CD4-positive, alpha-beta T cell treated with Interleukin-2 at 100 ng/mL for 4 hours (primary cell): Measurements from ENCODE around the gene RALBP1.

Experiments used
- DNase-seq: peaks from one replicate; pipeline ENCODE4 v3.0.0-alpha.2; 2020; ENCODE audit warnings: low spot score

The RALBP1 gene

DNA sequence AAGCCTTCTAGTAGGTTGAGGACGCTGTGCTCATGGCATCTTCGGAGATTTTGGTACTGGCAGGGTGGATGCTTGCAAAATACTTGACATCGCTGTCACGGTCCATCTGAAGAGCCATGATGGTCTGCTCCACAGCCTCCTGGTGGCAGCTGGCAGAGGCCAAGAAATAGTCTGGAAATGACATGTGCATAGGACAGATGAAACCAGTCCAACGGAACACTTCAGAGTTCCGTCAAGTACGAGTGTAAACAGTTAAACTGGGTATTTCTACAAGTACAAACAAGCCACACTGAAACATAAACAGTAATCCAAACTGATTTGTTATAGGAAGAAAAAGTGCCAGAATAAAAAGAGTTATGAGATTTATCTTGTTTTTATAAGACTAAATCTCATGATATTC is 72.5 kb downstream of the RALBP1 start:
- no peak for DNase-seq

DNA sequence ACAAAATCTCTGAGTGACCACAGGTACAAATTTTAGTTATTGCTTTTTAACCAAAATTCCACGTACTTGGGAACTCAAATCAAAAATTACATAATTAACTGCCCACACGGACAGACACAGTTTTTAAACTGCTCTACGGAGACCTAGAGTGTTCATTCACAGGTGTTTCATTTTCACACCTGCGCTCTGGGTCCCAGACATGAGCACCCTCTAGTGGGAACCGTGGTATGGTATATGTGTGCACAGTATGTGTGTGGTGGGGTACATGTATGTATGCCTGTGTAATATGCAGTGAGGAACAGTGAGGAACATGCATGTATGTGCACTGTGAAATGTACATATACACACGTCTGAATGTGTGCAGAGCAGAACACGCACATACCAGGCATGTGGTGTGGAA is 74.1 kb downstream of the RALBP1 start:
- DNase-seq = no peak

DNA sequence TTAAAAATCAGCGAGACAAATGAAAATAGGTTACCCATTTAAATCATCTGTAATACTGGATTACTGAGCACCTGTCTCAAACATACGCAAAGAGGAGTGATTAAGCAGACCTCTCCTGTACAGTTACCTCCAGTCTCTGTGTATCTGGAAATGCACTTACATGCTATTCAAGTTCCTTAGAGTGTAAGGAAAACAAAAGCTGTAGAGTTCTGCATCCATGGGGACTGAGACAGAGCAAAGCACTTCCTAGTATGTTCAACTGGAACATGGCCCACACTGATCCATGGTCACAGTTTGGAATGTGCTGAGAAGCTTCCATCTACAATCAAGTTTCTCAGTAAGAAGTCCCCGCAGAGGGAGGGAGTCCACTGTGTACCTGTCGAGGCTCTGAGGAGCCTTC is 75.1 kb downstream of the RALBP1 start:
- no peak for DNase-seq

DNA sequence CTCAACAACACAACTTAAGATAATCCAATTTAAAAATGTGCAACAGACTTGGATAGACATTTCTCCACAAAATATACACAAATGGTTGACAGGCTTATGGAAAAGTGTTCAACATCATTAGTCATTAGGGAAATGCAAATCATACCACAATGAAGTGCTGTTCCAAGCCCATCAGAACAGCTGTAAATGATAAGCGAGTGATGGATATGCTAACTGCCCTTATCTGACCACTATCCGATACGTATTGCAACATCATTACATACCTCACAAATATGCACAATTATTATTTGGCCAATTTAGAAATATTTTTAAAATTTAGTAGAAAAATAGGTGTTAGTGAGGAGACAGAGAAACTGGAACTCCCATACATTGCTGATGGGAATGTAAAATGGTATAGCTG is 76.9 kb downstream of the RALBP1 start:
- DNase-seq = no peak

DNA sequence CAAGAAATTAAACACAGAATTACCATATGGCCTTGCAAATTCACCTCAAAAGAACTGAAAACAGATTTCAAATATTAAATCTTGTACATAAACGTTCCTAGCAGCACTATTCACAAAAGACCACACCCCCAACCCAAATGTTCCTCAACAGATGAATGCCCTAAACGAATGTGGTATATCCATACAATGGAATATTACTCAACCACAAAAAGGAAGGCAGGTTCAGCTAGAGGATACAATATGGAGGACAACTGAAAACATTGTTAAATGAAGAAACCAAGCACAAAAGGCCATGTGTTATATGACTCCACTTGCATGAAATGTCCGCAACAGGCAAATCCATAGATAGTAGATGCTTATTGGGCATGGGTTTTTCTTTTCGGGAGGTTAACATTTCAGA is 77.3 kb downstream of the RALBP1 start:
- DNase-seq = no peak

DNA sequence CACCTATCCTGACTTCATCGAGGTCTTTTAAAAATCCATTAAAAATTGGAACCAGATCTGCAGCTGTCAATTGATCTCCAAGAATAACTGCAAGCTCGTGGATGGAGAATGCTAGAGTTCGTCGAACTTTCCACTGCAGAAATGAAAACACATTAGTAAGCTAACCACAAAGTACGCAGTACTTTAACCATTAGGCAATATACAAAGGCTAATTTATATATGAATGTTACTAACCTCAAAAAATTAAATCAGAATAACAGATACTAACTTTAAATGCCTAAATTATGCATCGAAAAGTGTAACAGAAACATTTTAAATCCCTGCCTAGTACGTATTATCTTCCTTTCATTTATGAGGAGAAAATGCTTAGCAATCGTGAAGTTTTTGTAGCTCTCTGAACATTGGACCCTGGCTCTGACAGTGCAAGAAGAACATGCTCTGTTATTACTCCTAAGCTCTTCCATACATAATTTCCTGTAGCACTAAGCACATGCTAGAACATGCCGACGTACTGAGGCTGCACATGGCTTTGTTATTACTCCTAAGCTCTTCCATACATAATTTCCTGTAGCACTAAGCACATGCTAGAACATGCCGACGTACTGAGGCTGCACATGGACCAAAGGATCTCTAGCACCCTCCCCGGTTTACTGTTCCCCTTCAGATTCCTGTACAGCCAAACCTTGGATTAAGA is 82.1 kb downstream of the RALBP1 start:
- DNase-seq = no peak

DNA sequence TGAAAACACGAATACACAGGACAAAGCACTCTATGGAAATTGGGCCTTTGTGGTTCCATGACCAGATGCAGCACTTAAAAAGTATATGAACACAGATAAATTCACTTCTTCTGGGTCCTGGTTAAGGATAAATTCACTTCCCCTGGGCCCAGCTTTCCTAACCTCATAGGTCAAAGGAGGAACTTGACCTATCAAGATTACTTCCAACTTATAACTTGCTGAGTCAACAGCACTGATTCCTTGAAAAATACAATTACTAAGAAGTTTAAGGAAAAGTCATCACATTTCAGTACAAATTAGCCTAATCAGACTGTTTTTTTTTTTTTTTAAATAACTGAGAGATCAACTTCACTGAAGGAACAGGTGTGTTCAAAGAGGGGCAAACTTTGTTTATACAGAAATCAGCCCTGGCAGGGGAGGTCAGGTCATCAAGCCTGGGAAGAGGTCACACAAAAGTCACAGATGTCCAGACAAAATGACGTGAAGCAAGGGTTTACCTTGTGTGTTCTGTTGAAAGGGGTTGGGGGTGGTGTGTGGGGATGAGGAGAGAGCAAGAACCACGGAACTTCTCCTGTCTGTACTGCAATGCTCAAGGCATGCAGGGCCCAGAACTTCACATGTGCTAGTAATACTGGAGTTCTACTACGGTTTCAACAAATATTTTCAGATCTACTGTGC is 83.2 kb downstream of the RALBP1 start:
- DNase-seq = no peak

DNA sequence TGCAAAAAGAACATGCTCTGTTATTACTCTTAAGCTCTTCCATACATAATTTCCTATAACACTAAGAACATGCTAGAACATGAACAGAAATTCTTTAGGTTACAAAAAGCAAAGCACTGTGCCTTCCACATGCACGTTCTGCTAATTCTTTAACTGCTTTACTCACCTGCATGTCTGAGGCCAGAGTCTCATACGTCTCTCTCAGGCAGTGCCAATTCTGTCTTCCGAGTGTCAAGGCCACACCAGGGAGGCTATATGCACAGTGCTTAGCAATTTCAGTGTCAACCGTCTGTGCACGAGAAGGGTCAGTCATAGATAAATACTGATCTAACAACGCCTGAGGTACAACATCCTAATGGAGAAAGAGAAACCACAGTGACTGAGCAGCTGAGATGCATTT is 83.9 kb downstream of the RALBP1 start:
- DNase-seq = no peak

DNA sequence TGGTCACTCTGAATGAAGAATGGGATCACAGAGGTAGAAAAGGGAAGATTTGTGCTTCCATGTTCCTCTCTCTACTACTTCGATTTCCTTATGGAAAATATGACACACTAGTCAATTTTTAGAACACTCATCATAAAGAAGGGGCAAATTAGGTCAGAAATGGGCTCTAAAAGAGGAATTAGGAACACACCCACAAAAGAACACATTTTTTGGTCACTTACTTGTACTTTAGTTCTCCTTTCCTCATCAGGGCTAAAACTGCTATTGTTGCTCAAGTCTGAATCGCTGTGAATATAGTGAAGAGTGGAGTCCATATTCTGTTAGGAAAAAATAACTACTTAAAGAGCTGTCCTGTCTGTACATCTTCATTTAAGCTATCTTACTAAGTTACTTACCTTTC is 86.4 kb downstream of the RALBP1 start:
- no peak for DNase-seq

DNA sequence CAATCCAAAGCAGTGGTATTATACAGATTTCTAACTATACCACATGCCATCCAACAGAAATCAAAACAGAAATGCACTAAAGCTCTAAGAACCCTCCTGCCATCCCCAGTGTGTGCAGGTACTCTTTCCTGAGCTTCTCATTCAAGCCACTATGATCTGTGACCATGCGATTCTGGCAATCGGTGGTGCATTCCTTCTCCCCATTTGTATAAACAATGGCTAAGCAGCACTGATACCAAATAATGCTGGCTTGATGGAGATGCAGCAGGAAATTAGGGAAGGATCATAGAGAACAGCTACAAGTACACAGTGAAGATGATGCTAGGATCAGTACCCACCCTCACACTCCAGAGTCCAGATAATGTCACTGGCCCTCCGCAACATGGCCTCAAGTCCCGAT is 87.3 kb downstream of the RALBP1 start:
- no peak for DNase-seq

DNA sequence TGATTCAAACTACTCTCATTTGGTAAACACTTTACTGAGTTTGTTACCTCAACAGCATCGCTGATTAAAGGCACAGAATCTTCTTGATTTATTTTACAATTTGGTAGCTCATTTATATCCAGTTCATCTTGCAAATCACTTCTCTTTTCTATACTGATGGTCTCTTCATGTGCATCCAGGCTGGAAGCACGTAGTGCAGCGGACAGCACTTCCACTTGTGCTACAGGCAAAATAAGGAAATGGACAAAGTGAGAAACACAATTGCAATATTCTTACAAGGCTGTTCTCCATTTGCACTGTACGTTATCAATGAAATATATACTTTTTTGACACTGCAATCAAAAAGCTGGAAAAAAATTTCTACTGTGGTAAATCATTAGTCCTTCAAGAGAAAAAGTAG is 88.0 kb downstream of the RALBP1 start:
- DNase-seq = no peak

DNA sequence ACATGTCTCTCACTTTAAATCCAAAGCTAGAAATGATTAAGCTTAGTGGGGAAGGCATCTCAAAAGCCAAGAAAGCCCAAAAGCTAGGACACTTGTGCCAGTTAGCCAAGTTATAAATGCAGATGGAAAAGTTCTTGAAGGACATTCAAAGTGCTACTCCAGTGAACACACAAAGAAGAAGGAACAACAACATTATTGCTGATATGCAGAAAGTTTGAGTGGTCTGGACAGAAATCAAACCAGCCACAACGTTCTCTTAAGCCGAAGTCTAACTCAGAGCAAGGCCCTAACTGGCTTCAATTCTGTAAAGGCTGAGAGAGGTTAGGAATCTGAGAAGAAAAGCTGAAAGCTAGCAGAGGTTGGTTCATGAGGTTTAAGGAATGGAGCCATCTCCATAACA is 90.1 kb downstream of the RALBP1 start:
- no peak for DNase-seq

DNA sequence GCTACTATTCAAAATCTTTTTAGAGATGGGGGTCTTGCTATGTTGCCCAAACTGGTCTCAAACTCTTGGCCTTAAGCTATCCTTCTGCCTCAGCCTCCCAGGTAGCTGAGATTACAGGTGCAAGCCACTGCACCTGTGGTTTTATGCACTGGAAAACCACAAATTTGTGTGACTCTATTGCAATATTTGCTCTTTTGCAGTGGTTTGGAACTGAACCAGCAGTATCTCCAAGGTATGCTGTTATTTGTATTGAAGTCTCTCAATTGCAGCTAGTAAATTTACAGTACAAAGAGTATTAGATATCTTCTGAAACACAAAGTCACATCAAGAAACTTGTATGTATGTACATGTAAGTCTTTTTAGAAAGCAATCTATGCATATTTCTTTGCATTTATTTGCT is 92.9 kb downstream of the RALBP1 start:
- no peak for DNase-seq

DNA sequence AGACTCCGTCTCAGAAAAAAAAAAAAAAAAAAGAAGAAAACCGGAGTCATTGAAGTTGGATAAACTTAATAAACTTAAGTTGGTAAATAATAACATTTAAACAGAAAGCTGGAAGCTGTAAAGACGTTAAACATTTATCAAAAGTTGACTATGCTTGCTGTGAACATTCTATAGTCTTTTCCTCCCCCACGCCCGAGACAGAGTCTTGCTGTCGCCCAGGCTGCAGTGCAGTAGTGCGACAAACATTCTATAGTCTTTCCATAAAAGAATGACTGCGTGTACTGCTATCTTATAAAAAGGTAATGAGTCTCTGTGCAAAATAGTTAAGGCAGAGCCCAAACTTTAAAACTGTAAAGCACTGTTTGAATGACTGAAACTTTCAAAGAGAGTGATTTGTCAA is 93.9 kb downstream of the RALBP1 start:
- DNase-seq = no peak

DNA sequence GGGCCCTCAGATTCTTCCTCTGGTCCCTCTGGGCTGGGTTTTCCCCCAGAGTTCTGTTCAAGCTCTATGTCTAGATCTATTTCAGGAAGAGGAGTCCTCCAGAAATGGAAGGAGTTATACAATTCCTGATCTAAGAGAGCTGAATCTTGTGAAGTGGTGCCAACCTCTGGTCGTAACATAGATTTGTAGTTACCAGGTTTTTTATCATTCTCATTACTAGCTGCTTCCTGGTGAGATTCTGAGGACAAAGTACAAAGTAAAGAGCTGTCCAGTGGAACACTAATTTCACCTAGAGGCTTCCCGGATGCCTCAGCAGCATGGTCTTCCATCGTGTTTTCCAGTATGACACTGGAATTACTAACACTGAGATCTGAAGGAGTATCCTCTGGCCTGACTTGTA is 94.9 kb downstream of the RALBP1 start:
- DNase-seq = no peak

DNA sequence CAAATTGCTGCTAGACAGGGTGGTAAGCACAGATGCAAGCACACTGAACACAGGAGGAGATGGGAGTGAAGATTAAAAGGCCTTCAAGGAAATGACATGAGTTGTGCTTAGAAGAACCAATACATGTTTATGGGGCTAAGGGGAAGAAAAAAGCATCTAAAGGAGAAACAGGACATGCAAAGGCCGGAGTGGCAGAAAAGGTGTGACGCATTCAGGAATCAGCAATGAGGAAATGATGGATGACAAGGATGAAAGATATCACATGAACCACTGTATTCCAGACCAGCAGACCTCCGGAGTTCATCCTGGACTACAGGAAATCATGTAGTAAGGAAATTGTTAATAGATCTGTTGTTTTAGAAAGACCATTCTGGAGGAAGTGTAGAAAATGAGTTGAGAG is 96.2 kb downstream of the RALBP1 start:
- no peak for DNase-seq

DNA sequence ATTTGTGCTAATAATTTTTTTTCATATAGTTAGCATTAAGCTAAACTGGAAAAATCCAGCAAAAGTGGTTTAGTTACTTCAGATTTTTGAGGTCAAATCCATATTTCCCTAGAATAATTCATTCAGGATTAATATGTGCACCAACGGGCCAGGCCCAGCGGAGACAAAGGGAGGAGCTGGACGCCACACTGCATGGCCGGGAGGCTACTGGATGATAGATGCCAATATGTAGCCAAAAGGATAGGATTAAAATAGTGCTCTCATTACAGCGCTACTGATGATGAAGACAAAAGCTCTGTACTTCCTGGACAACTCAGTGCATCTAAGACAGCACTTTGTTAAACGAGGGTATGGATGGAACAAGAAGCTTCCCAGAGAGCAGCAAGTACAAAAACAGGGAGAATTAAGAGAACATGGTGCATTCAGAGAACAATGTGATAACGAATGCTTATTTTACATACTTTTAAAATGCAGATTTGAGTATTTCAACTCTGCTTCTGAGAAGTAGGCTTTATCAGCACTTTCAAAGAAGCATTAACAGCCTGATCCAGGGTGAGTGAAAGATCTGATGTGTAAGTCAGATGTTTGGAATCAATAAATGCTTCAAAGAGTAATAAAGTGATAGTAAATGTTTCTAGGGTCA is 99.3 kb downstream of the RALBP1 start:
- DNase-seq = no peak

DNA sequence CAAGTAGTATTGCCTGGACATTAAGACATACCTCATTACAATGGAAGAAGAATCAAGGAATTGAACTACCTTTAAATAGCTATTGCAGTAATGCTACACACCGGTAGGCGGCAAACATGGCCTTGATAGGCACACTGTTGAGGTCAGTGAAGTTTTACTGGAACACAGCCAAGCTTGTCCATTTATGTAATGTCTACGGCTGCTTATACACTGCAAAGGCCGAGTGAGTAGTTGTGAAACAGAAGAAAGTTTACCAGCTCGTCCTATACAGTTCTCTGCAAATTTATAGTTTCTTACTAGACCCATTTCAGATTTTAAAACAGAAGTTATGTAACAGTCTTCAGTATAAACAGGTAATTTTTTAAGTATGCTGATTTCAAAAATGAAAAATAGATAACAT is 100.2 kb downstream of the RALBP1 start:
- peak; percentile 29 for DNase-seq

DNA sequence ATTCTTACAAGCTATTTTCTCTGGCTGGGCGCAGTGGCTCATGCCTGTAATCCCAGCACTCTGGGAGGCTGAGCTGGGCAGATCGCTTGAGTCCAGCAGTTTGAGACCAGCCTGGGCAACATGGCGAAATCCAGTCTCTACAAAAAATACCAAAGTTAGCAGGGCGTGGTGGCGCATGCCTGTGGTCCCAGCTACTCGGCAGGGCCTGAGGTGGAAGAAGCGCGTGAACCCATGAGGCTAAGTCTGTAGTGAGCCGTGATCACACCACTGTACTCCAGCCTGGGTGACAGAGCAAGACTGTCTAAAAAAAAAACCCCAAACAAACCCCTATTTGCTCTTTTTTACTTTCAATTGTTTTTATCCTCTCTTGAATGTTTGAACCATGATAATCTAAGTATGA is 102.0 kb downstream of the RALBP1 start:
- DNase-seq = no peak

DNA sequence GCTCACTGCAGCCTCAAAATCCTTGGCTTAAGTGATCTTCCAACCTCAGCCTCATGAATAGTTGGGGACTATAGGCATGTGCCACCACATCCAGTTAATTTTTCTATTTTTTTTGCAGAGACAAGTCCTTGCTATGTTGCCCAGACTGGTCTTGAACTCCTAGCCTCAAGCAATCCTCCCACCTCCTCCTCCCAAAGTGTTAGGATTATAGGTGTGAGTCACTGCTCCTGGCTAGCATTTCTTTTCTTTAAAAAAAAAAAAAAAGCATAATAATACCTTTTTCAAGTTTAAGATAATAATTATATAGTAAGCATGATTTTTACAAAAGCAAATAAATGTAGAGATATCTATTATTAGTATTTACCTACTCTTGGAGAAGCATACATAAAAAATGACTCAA is 103.0 kb downstream of the RALBP1 start:
- DNase-seq = no peak

DNA sequence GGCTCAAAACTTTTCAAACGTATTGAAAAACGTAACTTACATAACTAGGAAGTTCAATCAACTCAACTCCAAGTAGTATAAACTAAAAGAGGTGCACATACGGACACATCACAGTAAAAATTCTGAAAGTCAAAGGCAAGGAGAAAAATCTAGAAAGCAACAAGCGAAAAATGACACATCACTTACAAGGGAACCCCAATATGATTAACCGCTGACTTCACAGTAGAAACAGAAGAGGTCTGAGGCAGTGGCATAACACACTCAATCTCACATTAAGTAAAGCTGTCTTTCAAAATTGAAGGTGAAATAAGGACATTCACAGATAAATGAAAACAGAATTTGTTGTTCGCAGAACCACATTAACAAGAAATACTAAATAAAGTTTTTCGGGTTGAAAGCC is 106.4 kb downstream of the RALBP1 start:
- no peak for DNase-seq

DNA sequence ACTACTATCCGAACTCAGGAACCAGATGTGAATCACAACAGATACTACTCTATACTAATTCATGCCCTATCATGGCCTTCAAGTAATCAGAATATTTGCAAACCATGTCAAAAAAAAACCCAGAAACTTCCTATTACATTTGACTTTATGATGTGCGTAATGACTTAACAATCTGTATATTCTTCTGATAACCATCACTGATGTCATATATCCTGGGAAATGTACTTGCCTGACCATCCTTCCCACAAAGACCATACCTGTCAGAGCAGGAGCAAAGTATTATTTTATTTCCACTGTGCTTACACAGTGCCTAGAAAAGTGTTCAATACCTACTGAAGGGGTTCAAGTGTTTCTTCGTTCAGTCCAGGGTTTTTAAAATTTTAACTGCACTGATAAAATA is 111.5 kb downstream of the RALBP1 start:
- DNase-seq = no peak
